SU-DHL-6 (cell line): Measurements from ENCODE around the gene DSCAML1.

Experiments used
- CTCF ChIP-seq: fragments of 200-600 bp; sonication (generic); IDR thresholded peaks from one replicate; pipeline ENCODE4 v1.5.1; 2017; ENCODE audit warnings: antibody characterized with exemption, mild to moderate bottlenecking, low read length, moderate library complexity; ENCODE audit not compliant: insufficient read depth, poor library complexity, severe bottlenecking
- EZH2phosphoT487 ChIP-seq: fragments of 200-600 bp; sonication (generic), shearing (Covaris generic); conservative IDR thresholded peaks from 2 replicates; pipeline ENCODE4 v1.6.1; 2018; ENCODE audit warnings: mild to moderate bottlenecking, antibody characterized with exemption, low read length, moderate library complexity, mixed read lengths

- TF ChIP-seq CTCF (no peak), EZH2phosphoT487 (no peak)
Observed at GRCh38 chr11:117837791-117838190, 40.8 kb upstream of the DSCAML1 start.
